Skin epidermis (tissue), 12 donors: ENCODE measurements around the gene CTIF.
"Not testable (repeated sequence)": the region's sequence is repeated elsewhere in the genome, so short reads cannot be mapped to it uniquely, and the experiment has no call there.

Experiments
- H3K27ac ChIP-seq, 21 experiments: fragments of 200-600 bp; sonication (generic) in 11 of 21; one replicate each; pipeline ENCODE4 v1.5.0; 2020; ENCODE audit warnings: mild to moderate bottlenecking in 3 of 21, inconsistent platforms in 2 of 21, moderate library complexity in 2 of 21
- H3K4me3 ChIP-seq, 7 experiments: fragments of 200-600 bp; sonication (generic) in 2 of 7; one replicate each; pipeline ENCODE4 v1.5.0; 2020; ENCODE audit warnings: inconsistent platforms in 2 of 7, mild to moderate bottlenecking in 2 of 7, moderate library complexity in 1 of 7

Gene CTIF

DNA sequence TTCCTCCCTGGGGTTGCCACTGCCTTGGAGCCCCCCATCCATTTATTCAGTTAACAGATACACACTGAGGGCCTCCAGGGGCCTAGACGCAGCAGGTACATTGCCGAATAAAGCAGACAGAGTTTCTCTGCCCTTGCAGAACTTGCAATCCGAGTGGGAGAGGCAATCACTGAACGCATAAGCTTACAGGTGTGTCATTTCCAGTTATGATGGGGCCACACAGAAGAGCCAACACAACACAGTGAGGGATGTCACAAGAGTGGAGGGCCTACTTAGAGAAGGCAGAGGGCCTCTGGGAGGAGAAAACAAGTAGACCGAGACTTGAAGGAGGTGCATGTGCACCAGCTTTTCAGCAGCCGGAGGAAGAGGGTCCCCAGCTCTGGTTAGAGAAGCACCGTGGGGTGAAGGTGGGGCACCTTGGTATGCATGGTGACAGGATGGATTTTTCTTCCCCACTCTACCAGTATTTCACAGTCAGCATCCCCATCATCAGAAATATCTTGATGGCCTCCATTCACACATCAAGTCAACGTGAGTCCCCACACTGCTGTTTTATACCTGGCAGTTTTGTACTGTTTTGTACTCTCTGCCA lies 261.0 kb downstream of the CTIF start:
- no peak overlapping the region for H3K27ac ChIP-seq

DNA sequence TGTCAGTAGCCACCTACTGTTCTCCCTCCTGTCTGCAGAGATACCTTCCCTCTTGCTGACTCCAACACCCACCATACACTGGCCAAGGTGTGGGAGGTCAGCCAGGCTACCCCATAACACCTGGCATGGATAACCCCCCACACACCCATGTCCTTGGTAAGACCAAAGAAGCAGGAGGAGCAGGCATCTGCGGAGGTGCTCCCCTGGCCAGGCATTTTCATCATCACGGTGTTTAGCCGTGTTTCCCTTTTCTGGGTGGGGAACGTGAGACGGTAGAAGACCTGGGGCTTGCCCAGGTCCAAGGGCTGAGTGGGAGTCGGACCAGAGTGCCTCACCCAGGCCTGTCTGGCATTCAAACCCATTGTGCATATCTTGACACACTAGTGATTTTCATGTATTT lies 261.6 kb downstream of the CTIF start:
- Histone ChIP-seq H3K4me3 (no peak overlapping the region), H3K27ac (peak overlapping the region in 3 of 21 experiments; percentile 22 to 48 (median 40))

More for the DNA sequence above, 261.0 kb downstream of the CTIF start:
- H3K4me3 ChIP-seq = no peak overlapping the region

DNA sequence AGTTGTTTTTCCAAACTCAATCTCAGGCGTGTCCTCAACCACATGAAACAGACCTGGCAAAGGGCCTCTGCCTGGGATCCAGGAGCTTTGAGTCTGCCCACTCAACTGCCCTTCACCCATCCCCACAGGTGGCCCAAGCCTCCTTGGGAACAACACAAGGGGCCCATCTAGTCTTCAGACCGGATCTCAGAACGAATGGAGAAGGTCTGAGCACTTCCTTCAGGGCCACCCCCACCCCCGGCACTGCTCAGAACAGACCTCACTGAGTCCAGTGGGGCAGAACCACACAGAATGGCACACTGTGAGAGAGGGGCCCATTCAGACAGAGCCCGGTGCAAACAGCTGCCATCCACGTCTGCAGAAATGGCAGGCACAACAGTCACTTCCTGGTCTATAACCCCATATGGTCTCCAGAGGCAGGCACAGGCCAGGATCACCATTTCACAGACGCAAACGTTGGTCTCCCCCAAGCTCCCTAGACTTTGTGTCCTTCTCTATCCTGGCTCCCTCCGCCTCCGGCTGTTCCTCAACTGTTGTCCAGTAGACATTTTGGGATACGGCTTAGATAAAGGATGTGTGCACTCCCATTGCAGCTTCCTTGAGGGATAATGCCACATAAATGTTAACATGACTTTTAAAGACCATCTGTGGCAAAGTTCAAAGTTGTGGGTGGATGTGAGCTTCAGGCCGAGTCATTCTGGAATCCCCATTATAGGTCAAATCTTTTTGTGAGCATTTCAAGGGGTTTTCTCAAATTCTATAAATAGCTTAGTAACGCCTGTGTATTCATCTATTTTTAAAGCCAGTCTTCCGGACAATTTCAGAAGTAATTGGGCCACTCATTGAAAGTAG lies 262.3 kb downstream of the CTIF start:
- Histone ChIP-seq H3K4me3 (no peak overlapping the region), H3K27ac (peak overlapping the region in 8 of 21 experiments; percentile 6 to 52 (median 31))

DNA sequence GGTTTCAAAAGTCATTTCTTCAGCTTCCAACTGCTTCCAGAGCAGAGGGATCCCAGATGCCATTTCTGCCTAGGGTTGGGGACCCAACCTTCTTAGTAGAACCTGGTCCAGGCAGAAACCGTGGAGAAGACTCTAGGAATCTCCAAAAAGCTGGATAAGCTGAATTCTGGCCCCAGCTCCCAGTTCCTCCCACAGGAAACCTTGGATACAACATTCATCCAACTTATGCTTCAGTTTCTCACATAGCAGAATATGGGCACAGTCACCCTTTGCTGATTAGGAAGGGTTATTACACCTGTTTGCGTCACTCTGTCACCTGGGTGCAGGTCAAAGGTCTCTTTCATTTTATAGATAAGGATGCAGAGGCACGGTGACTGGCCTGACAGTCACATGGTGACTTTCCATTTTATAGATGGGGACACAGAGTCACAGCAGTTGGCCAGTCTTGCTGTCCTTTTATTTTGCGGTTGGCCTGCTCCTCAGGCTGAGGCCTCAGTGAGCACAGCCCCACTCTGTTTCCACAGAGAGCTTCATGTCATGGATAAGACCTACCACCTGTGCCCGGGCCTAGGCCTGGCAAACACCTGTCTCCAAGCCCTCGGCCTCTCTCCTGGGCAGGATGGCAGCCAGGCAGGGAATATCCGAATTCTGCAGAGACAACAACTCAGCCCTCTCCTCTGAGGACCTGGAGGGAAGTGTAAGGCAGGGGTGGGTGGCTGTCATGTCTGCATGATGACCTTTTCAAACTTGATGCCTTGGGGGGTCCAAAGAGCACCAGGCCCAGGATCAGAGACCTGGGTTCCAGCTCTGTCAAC lies 263.1 kb downstream of the CTIF start:
- peak overlapping the region in 5 of 21 experiments; percentile 11 to 47 (median 46) for H3K27ac ChIP-seq

DNA sequence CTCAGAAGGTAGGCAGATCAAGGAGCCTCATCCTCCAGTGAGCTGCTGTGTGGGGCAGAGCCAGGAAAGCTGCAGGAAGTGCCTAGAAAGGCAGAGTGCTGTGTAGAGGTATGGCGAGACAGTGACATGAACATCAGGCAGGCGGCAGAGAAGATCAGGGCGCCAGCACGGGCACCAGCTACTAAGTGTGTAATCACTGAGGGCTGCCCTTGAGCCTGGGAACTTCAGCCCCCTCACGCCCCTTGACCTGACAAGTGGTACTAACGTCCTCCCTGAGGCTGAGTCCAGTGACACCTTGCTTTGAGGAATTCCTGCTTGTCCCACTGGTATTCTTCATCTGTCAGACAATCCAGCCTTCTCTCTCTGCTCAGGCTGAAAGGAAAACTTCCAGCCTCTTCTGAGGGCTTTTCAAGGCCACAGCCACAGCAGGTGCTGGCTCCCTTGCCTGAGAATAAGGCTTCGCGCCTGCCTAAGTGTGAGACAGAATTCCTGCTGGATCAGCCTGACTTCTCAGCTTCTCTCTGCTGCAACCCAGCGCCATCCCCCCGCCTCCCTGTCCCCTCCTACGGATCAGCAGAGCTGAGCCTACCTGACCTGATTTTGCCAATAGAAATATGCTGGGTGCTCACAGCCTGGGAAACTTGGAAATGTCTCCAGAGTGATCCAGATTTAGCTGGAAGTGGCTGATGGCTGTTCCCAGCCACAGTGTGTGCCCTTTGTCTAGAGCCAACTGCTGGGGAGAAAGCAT lies 263.9 kb downstream of the CTIF start:
- Histone ChIP-seq H3K4me3 (no peak overlapping the region), H3K27ac (peak overlapping the region in 4 of 21 experiments; percentile 38 to 47 (median 44))

More for the DNA sequence above, 263.1 kb downstream of the CTIF start:
- H3K4me3 ChIP-seq = no peak overlapping the region

DNA sequence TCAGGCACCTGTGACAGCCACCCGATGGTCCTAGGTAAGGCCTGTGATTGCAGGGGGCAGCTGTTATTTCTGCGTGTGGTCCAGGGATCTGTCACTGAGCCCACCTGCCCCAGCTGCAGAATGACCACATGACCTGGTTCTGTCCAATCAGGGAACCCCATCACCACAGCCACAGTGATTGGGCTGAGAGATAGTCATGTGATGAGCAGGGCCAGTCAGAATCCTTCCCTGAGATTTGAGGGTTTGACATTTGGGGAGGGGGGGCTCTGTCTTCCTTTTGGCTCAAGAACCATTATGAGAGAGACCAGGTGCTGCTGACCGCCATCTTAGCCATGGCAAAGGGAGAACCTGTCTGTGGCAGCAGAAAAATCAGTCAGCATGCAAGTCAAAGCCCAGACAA lies 264.7 kb downstream of the CTIF start:
- no peak overlapping the region for H3K4me3 ChIP-seq
- H3K27ac ChIP-seq = peak overlapping the region in 3 of 21 experiments; percentile 40 to 50 (median 47)

DNA sequence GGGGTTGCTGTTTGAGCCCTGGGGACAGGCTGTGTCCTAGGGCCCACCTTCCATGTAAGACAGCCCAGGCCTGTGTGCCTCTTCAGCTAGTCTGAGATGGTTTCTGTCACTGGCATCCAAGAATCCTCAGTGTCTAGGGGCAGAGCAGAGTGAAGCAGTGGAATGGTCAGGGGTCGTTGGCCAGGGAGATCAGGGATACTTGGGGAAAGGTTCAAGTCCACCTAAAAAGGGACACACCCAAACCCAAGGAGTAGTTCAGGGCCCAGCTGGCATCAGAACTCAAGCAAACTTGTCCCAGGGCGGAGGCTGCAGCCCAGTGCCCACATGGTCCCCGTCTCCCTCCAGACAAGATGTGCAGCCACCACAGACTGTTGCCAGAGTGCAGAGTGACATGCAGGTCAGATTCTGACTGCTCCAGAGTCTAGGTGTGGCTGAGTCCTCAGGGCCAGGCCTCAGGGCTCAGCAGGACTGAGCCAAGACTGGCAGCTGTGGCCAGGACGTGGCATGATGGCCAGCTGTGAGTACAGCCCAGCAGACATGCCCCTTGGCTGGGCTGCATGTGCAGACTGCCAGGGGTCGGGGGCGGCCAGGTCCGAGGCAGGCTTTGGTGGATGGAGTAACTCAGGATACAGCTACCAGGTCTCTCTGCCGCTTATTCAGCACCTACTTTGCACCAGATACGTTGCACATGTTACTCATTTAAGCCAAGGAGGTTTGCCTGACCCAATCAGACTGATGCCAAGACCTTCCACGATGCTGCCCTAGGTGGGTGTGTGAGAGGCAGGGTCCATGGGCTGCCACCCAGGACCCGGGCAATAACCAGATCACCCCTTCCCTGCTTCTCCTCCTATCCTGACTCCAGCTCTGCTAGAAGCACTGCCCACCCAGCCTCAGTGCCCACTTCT lies 265.4 kb downstream of the CTIF start:
- H3K4me3 ChIP-seq = no peak overlapping the region
- peak overlapping the region in 2 of 21 experiments; percentile 40 to 50 for H3K27ac ChIP-seq

DNA sequence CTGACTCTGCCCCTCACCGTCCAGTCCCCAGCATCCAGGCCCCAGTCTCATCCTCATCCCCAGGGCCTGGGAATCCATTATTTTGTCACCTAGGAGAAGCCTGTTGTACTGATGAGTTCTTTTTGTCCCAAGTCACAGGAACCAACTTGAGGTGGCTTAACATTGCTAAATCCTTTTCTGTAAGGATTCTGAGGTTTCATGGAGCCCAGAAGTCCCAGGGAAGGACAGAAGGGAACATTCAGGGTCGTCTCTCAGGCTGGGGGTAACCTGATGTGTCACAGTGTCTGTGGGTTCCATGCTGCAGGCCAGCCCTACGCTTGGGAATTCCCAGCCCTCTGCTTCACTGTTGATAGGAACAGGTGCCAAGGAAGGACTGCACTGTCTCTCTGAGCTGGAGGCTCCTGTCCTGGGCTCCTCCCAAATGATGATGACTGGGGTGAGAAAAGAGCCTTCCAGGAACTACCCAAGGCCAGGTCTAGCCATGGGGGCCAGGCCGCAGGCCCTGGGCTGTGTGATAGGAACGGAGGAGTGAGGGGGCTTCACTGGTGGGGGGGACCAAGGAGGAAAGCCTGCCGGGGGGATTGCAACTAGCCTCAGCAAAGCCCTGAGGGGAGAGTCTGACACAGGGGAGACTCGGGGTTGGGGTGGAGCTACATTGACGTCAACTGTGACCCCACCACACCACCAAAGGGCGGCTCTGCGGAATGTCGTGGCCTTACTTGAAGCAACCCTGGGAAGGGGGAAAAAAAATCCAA lies 266.2 kb downstream of the CTIF start:
- Histone ChIP-seq H3K4me3 (no peak overlapping the region), H3K27ac (peak overlapping the region in 2 of 21 experiments; percentile 35 to 38)

DNA sequence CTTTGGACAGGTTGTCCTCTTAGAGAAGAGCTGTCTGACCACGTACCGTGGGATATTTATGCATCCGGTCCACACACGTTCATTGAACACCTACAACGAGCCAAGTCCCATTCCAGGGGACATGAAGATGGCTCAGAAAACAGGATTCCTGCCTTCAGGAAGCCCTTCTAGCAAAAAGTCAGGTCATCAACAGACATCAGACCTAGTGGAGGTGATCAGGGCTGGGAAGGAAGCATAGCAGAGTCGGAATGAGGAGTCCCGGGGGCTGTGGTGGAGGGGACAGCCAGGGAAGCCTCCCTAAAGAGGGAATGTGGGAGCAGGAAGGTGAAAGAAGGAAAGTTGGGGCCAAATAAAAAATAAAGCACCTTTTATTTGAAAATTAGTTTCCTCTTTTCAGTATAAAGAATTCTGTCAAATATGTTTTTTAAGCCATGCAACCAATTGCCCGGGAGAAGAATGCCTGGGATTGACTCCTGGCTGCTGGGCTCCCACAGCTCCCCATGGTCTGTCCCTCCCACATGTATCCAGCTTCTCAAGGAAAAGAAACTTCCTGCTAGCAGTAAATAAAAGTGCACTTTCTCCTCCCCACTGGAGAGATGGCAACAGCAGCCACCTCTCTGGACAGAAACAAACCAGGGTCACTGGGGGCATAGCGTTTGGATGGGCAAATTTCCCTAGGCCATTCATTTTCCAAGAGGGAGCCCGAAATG lies 267.1 kb downstream of the CTIF start:
- H3K4me3 ChIP-seq = no peak overlapping the region
- peak overlapping the region in 9 of 21 experiments; percentile 11 to 71 (median 57) for H3K27ac ChIP-seq

DNA sequence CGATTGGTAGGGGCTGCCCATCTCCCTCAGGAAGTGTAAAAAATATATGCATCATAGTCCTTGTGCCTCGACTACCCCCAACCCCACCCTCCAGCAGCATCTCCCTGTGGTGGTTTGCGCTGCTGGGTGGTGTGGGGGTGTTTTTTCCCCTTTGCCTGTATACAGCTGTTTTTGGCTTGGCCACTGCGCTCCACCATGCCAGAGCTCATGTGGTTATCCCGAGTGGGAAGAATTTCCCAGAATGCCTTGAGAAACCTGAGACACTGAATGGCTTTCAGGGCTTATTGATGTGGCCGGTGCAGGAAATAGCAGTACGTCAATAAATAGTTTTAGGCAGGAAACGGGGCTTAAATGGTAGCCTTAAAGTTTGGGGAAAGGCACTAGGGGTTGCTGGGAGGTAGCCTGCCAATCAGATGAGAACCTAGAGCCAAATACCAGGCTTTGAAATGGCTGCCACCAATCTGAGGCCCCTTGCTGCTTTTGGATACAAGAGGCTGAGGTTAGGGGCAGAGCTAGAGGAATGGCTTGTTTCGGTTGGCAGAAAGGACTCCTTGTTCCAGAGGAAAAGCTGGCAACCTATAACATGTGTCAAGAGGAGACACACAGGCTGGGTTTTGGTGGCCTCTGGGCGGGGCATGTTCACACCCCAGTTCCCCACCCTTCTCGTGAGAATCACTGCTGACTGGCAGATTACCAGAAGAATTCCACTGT lies 267.9 kb downstream of the CTIF start:
- Histone ChIP-seq H3K4me3 (no peak overlapping the region), H3K27ac (peak overlapping the region in 11 of 21 experiments; percentile 11 to 78 (median 57))

DNA sequence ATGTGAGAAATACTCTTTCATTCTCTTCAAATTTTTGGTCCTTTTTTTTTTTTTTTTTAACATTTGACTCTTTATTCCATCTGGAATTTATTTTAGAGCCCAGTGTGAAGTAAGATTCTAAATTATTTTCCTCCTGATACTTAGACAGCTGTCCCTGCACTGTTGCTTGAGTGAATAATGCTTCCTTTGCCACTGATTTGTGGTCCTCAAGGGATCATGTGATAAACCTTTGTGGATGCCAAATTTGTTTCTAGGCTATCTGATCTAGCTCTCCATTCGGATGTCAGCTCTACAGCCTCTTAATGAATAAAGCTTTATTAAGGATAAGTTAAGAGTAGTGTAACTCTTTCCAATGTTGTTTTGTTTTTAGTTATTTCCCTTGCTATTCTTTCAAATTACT lies 269.6 kb downstream of the CTIF start:
- Histone ChIP-seq H3K27ac (peak overlapping the region in 1 of 21 experiments; percentile 26), H3K4me3 (no peak overlapping the region)

DNA sequence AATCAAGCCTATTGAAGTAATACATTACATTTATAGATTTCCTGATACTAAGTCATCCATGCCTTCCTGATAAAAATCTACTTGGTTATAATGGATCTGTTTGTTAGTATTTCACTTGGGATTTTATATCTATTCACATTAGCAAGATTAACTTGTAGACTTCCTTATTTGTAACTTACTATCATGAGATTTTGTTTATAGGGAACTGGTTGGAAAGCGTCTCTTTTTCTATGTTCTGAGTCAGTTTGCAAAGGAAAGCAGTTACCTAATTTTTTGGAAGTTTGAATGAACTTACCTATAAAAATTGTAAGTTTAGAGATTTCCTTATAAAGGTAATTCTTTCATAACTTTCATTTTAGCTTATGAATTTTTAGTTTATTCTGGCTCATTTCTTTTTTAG lies 270.5 kb downstream of the CTIF start:
- H3K27ac ChIP-seq = no peak overlapping the region
- no peak overlapping the region for H3K4me3 ChIP-seq

DNA sequence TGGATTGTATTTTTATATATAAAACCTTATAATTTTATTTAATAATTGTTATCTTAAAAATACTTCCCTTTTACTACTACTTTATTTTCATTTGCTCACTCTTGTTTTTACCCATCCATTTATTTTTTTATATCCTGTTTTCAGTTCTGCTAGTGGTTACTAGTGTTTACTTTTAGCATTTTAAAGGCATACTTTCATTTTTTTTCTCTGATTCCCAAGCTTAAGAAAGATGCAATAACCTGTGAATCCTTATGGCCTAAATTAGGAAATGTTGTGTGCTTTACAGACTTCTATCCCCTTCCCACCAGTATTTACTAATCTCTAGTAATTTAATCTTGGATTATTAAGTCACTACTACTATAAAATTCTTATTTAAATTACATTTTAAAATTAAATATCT lies 272.0 kb downstream of the CTIF start:
- no peak overlapping the region for H3K27ac ChIP-seq
- H3K4me3 ChIP-seq = no peak overlapping the region

DNA sequence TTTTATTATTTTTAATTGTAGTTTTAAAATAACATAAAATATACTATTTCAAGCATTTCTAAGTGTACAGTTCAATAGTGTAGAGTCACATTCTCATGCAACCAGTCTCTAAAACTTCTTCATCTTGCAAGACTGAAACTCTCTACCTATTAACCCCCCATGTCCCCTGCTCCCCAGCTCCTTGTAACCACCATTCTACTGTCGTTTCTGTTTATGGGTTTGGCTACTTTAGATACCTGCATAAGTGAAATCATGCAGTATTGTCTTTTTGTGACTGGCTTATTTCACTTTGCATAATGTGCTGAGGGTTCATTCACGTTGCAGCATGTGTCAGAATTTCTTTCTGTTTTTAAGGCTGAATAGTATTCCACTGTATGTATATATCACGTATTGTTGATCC lies 272.6 kb downstream of the CTIF start:
- Histone ChIP-seq H3K4me3 (no peak overlapping the region), H3K27ac (no peak overlapping the region)

DNA sequence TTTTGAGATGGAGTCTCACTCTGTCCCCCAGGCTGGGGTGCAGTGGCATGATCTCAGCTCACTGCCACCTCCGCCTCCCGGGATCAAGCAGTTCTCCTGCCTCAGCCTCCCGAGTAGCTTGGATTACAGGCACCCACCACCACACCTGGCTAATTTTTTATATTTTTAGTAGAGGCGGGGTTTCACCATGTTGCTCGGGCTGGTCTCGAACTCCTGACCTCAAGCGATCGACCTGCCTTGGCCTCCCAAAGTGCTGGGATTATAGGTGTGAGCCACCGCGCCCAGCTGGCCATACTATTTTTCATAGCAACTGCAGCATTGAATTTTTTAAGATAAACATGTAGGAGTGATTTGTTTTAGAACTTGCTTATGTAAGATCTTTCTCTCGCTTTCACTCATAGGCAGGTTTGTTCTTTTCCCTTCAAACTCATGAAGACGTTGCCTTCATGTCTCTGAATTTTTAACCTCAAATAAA lies 273.2 kb downstream of the CTIF start:
- H3K27ac ChIP-seq, H3K4me3 ChIP-seq: not testable (repeated sequence)

DNA sequence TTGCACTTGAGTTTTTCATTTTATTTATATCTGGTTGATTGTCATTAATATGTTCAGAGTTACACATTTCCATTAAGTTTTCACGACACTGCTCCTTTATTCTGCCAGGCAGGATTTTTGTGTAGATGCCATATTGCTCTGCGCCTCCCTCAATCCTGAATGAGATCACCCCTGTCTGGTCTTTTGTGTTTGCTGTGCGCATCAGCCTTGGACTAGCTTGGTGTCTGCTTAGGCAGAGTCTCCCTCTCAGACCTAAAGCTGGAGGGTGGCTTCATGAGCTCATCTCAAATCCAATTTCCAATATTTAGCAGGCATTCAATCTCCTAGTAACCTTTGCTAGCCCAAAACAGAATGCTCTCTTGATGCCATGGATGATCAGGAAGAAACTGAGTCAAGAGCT lies 274.5 kb downstream of the CTIF start:
- H3K27ac ChIP-seq = peak overlapping the region in 6 of 21 experiments; percentile 20 to 76 (median 68)
- no peak overlapping the region for H3K4me3 ChIP-seq
